Hepatic stellate cell (primary cell): Measurements from ENCODE around the gene ORC6.
A peak's percentile ranks its signal among the peaks of the same experiment; 100 is the strongest.

Source experiments
- DNase-seq: peaks from one replicate; pipeline ENCODE4 v3.0.0; 2011; ENCODE audit warnings: low spot score

ORC6 gene

GRCh38 chr16:46731691-46732555 is 42.5 kb downstream of the ORC6 start:
- no peak for DNase-seq

- DNase-seq, result no peak
Measured at GRCh38 chr16:46732561-46732960, 43.1 kb downstream of the ORC6 start.

- DNase-seq, result no peak
Measured at GRCh38 chr16:46733319-46733830, 43.9 kb downstream of the ORC6 start.

GRCh38 chr16:46736695-46737094 is 47.2 kb downstream of the ORC6 start:
- peak; percentile 80 for DNase-seq

GRCh38 chr16:46737621-46738214 is 48.3 kb downstream of the ORC6 start:
- no peak for DNase-seq

GRCh38 chr16:46739934-46740333 is 50.5 kb downstream of the ORC6 start:
- no peak for DNase-seq

- peak; percentile 80 for DNase-seq
Measured at GRCh38 chr16:46743232-46743719, 53.8 kb downstream of the ORC6 start.

- no peak for DNase-seq
Measured at GRCh38 chr16:46745617-46746016, 56.2 kb downstream of the ORC6 start.

GRCh38 chr16:46746821-46747776 is 57.6 kb downstream of the ORC6 start:
- DNase-seq, result no peak
